ENCODE data around the gene KMT5C. TPM values are rescaled to one million over a fixed set of nuclear protein-coding genes. Genes with fewer than 3 reads are reported as not detected.
"Not testable (repeated sequence)": the region's sequence is repeated elsewhere in the genome, so short reads cannot be mapped to it uniquely, and the experiment has no call there.

The KMT5C gene
- total and polyA plus RNA-seq, 9 donors = 13.4 to 34.1 (median 23.2) TPM

GRCh38 chr19:55314396-55314795, 25.3 kb upstream of the KMT5C start:
- no peak for DNase-seq
- peaks cover 3% of the 10 kb centered on the region for H3K36me3 ChIP-seq (ENCODE audit: control insufficient read depth, insufficient read depth, low read length)
- H3K4me1 ChIP-seq (ENCODE audit: control insufficient read depth, insufficient read depth, low read length) = no peaks in the 10 kb centered on the region
- no peak overlapping the region for H3K27ac ChIP-seq (ENCODE audit: low read length)
- H3K4me3 ChIP-seq (ENCODE audit: low read length) = no peak overlapping the region
- no peaks in the 10 kb centered on the region for H3K9me3 ChIP-seq (replicated peaks; ENCODE audit: control insufficient read depth, low read depth, low read length)
- no peaks in the 10 kb centered on the region for H3K27me3 ChIP-seq (ENCODE audit: control insufficient read depth, insufficient read depth, low read length)
- WGBS (ENCODE audit: insufficient coverage) = 63% methylated on average over 7 of the region's 8 CpGs

GRCh38 chr19:55315956-55316525, 23.6 kb upstream of the KMT5C start:
- Histone ChIP-seq H3K27ac (ENCODE audit: low read length) (no peak overlapping the region), H3K36me3 (ENCODE audit: control insufficient read depth, insufficient read depth, low read length) (no peaks in the 10 kb centered on the region), H3K4me1 (ENCODE audit: control insufficient read depth, insufficient read depth, low read length) (peaks cover 5% of the 10 kb centered on the region), H3K4me3 (ENCODE audit: low read length) (no peak overlapping the region), H3K27me3 (ENCODE audit: control insufficient read depth, insufficient read depth, low read length) (peaks cover 7% of the 10 kb centered on the region), H3K9me3 (replicated peaks; ENCODE audit: control insufficient read depth, low read depth, low read length) (no peaks in the 10 kb centered on the region)
- WGBS (ENCODE audit: insufficient coverage) = 86% methylated on average over 12 of the region's 13 CpGs
- DNase-seq = no peak

DNA sequence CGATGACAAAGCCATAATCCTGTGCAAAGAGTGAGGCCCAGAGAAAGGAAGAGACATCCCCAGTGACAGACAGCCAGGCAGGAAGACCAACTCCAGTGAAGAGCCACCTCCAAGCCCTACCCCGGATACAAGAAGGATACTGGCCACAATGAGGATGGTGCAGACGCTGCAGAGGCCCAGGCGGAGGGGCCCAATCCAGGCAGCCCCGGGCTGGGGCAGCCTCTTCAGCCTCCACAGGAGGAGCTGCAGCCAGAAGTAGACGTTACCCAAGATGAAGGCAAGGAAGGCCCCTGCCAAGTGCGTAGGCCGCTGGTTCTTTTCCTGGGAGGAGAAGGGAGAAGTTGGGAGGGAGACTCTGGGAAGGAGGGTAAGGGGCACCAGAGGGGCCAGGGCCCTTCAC, 23.0 kb upstream of the KMT5C start:
- no peaks in the 10 kb centered on the region for H3K9me3 ChIP-seq (replicated peaks; ENCODE audit: control insufficient read depth, low read depth, low read length)

GRCh38 chr19:55319785-55320184, 19.9 kb upstream of the KMT5C start:
- Histone ChIP-seq H3K4me3 (ENCODE audit: low read length) (no peak overlapping the region), H3K27me3 (ENCODE audit: control insufficient read depth, insufficient read depth, low read length) (peaks cover 7% of the 10 kb centered on the region), H3K4me1 (ENCODE audit: control insufficient read depth, insufficient read depth, low read length) (peaks cover 5% of the 10 kb centered on the region), H3K9me3 (replicated peaks; ENCODE audit: control insufficient read depth, low read depth, low read length) (no peaks in the 10 kb centered on the region), H3K27ac (ENCODE audit: low read length) (no peak overlapping the region), H3K36me3 (ENCODE audit: control insufficient read depth, insufficient read depth, low read length) (no peaks in the 10 kb centered on the region)
- 13% methylated on average over 18 of the region's 21 CpGs for WGBS (ENCODE audit: insufficient coverage)
- DNase-seq = peak; percentile 52

More for the DNA sequence above, 23.0 kb upstream of the KMT5C start:
- H3K4me3 ChIP-seq (ENCODE audit: low read length) = no peak overlapping the region
- 71% methylated on average over 5 of the region's 8 CpGs for WGBS (ENCODE audit: insufficient coverage)
- DNase-seq = no peak
- no peak overlapping the region for H3K27ac ChIP-seq (ENCODE audit: low read length)
- H3K36me3 ChIP-seq (ENCODE audit: control insufficient read depth, insufficient read depth, low read length) = no peaks in the 10 kb centered on the region
- peaks cover 7% of the 10 kb centered on the region for H3K27me3 ChIP-seq (ENCODE audit: control insufficient read depth, insufficient read depth, low read length)
- H3K4me1 ChIP-seq (ENCODE audit: control insufficient read depth, insufficient read depth, low read length) = peaks cover 5% of the 10 kb centered on the region

DNA sequence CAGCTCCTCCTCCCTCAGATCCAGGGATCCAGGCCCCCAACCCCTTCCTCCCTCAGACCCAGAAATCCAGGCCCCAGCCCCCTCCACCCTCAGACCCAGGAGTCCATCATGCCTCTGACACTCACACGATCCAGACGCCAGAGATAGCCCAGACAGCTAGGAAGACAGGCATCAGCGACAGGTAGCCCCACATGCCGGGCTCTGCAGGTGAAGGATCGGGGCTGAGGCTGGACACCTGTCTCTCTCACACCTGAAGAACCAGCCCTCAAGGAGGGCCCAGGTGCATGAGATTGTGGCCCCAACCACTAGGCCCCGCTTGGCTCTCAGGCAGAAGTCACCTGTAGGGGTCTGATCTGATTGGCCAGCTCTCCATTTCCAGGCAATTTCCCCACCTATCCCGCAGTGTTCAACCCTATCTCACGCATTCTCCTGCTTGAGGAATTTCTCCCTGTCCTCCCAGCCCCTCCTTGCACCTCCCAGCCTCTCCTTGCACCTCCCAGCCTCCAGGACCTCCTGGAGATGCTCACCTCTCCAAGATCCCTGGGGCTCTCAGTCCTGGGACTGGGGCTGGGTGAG, 18.7 kb upstream of the KMT5C start:
- Histone ChIP-seq H3K27me3 (ENCODE audit: control insufficient read depth, insufficient read depth, low read length) (peaks cover 7% of the 10 kb centered on the region), H3K27ac (ENCODE audit: low read length) (no peak overlapping the region)
- WGBS (ENCODE audit: insufficient coverage) = 94% methylated on average over 6 of the region's 8 CpGs

GRCh38 chr19:55321466-55322137, 18.1 kb upstream of the KMT5C start:
- H3K27ac ChIP-seq (ENCODE audit: low read length) = no peak overlapping the region
- no peak for DNase-seq
- peaks cover 7% of the 10 kb centered on the region for H3K27me3 ChIP-seq (ENCODE audit: control insufficient read depth, insufficient read depth, low read length)
- no peaks in the 10 kb centered on the region for H3K36me3 ChIP-seq (ENCODE audit: control insufficient read depth, insufficient read depth, low read length)
- 74% methylated on average over 5 of the region's 9 CpGs for WGBS (ENCODE audit: insufficient coverage)
- no peaks in the 10 kb centered on the region for H3K9me3 ChIP-seq (replicated peaks; ENCODE audit: control insufficient read depth, low read depth, low read length)
- H3K4me3 ChIP-seq (ENCODE audit: low read length) = no peak overlapping the region
- H3K4me1 ChIP-seq (ENCODE audit: control insufficient read depth, insufficient read depth, low read length) = peaks cover 5% of the 10 kb centered on the region

More for the DNA sequence above, 18.7 kb upstream of the KMT5C start:
- Histone ChIP-seq H3K4me1 (ENCODE audit: control insufficient read depth, insufficient read depth, low read length) (peaks cover 5% of the 10 kb centered on the region), H3K4me3 (ENCODE audit: low read length) (no peak overlapping the region), H3K9me3 (replicated peaks; ENCODE audit: control insufficient read depth, low read depth, low read length) (no peaks in the 10 kb centered on the region), H3K36me3 (ENCODE audit: control insufficient read depth, insufficient read depth, low read length) (no peaks in the 10 kb centered on the region)
- no peak for DNase-seq

- H3K27ac ChIP-seq (ENCODE audit: low read length) = no peak overlapping the region
- H3K27me3 ChIP-seq (ENCODE audit: control insufficient read depth, insufficient read depth, low read length) = peaks cover 7% of the 10 kb centered on the region
- H3K9me3 ChIP-seq (replicated peaks; ENCODE audit: control insufficient read depth, low read depth, low read length) = no peaks in the 10 kb centered on the region
- 42% methylated on average over 10 of the region's 12 CpGs for WGBS (ENCODE audit: insufficient coverage)
- DNase-seq = no peak
- no peak overlapping the region for H3K4me3 ChIP-seq (ENCODE audit: low read length)
- peaks cover 5% of the 10 kb centered on the region for H3K4me1 ChIP-seq (ENCODE audit: control insufficient read depth, insufficient read depth, low read length)
- H3K36me3 ChIP-seq (ENCODE audit: control insufficient read depth, insufficient read depth, low read length) = no peaks in the 10 kb centered on the region
Measured at GRCh38 chr19:55322204-55322885, 17.3 kb upstream of the KMT5C start.

- H3K27ac ChIP-seq (ENCODE audit: low read length) = peak overlapping the region; percentile 29
- DNase-seq = no peak
- H3K36me3 ChIP-seq (ENCODE audit: control insufficient read depth, insufficient read depth, low read length) = no peaks in the 10 kb centered on the region
- H3K27me3 ChIP-seq (ENCODE audit: control insufficient read depth, insufficient read depth, low read length) = peaks cover 7% of the 10 kb centered on the region
- 60% methylated on average over 3 of the region's 6 CpGs for WGBS (ENCODE audit: insufficient coverage)
- H3K4me1 ChIP-seq (ENCODE audit: control insufficient read depth, insufficient read depth, low read length) = peaks cover 5% of the 10 kb centered on the region
- no peaks in the 10 kb centered on the region for H3K9me3 ChIP-seq (replicated peaks; ENCODE audit: control insufficient read depth, low read depth, low read length)
- H3K4me3 ChIP-seq (ENCODE audit: low read length) = no peak overlapping the region
Measured at GRCh38 chr19:55324662-55325061, 15.0 kb upstream of the KMT5C start.

DNA sequence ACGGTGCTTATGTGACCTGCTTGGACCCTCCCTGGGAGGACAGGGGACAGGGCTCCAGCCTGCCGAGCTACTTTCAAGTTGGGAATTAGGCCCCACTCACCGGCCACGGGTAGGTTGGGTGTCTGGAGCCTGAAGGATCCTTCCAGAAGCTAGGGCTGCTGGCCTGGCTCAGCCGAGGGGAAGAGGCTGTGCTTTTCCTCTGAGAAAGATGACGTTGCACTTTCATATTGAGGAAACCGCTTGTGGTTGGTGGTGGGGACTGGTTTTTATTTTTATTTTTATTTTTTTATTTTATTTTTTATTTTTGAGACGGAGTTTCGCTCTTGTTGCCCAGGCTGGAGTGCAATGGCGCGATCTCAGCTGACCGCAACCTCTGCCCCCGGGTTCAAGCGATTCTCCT, 14.5 kb upstream of the KMT5C start, which contains the start of gene TMEM150B:
Gene TMEM150B, minus strand, starts transcription at position 170 of the 400 bp plus-strand sequence. CDS start 4,305 bp downstream, outside the sequence.
- DNase-seq = no peak
- Histone ChIP-seq H3K4me1 (ENCODE audit: control insufficient read depth, insufficient read depth, low read length) (no peaks in the 10 kb centered on the region), H3K4me3 (ENCODE audit: low read length) (no peak within 1 kb of the TSS), H3K9me3 (replicated peaks; ENCODE audit: control insufficient read depth, low read depth, low read length) (no peaks in the 10 kb centered on the region), H3K27me3 (ENCODE audit: control insufficient read depth, insufficient read depth, low read length) (peaks cover 2% of the 10 kb centered on the region), H3K36me3 (ENCODE audit: control insufficient read depth, insufficient read depth, low read length) (no peaks in the 10 kb centered on the region), H3K27ac (ENCODE audit: low read length) (peak within 1 kb of the TSS; percentile 29)
- WGBS (ENCODE audit: insufficient coverage) = 50% methylated on average over 2 of the region's 14 CpGs

- not testable (repeated sequence) for H3K4me1 ChIP-seq (ENCODE audit: control insufficient read depth, insufficient read depth, low read length); H3K27me3 ChIP-seq (ENCODE audit: control insufficient read depth, insufficient read depth, low read length); H3K9me3 ChIP-seq (replicated peaks; ENCODE audit: control insufficient read depth, low read depth, low read length); H3K27ac ChIP-seq (ENCODE audit: low read length); H3K36me3 ChIP-seq (ENCODE audit: control insufficient read depth, insufficient read depth, low read length); DNase-seq; H3K4me3 ChIP-seq (ENCODE audit: low read length)
- WGBS (ENCODE audit: insufficient coverage) = 67% methylated on average over 1 of the region's 4 CpGs
Measured at GRCh38 chr19:55328774-55329318, 10.8 kb upstream of the KMT5C start.

Measured in muscle of leg (tissue), 11 donors.